Hepatocyte (in vitro differentiated cells): ENCODE results near the gene GOLPH3.

ENCODE experiments used
- EZH2 ChIP-seq: fragments of 200-600 bp; sonication (generic); IDR thresholded peaks from 2 replicates; pipeline ENCODE4 v1.6.1; 2016; ENCODE audit warnings: antibody characterized with exemption, mild to moderate bottlenecking, borderline replicate concordance
- EZH2phosphoT487 ChIP-seq: fragments of 200-600 bp; sonication (generic); IDR thresholded peaks from one replicate; pipeline ENCODE4 v1.6.1; 2018; ENCODE audit warnings: antibody characterized with exemption, mild to moderate bottlenecking, low read depth, moderate library complexity; ENCODE audit not compliant: unreplicated experiment, severe bottlenecking
- TF ChIP-seq, protein P1 (sequence below): fragments of 200-600 bp; sonication (generic); IDR thresholded peaks from 2 replicates; pipeline ENCODE4 v1.5.1; 2016; ENCODE audit warnings: antibody characterized with exemption, mild to moderate bottlenecking; ENCODE audit not compliant: poor library complexity

DNA sequence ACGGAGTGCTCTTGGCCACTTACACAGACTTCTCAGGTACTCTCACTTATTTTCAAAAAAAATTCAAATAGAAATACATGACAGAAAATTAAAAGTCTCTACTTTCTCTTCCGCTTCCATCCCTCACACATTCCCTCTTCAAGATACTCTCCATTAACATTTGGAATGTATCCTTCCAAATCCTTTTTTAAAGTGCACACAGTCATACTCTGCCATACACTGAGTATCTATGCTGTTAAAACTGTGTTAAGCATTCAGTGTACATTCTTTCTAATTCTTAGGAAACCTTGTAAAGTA, 15.5 kb downstream of the GOLPH3 start:
- TF ChIP-seq, protein P1, sequence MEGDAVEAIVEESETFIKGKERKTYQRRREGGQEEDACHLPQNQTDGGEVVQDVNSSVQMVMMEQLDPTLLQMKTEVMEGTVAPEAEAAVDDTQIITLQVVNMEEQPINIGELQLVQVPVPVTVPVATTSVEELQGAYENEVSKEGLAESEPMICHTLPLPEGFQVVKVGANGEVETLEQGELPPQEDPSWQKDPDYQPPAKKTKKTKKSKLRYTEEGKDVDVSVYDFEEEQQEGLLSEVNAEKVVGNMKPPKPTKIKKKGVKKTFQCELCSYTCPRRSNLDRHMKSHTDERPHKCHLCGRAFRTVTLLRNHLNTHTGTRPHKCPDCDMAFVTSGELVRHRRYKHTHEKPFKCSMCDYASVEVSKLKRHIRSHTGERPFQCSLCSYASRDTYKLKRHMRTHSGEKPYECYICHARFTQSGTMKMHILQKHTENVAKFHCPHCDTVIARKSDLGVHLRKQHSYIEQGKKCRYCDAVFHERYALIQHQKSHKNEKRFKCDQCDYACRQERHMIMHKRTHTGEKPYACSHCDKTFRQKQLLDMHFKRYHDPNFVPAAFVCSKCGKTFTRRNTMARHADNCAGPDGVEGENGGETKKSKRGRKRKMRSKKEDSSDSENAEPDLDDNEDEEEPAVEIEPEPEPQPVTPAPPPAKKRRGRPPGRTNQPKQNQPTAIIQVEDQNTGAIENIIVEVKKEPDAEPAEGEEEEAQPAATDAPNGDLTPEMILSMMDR, result no peak
- TF ChIP-seq EZH2phosphoT487 (no peak), EZH2 (no peak)
